ENCODE data around the gene FBXO9.

- no peak for TF ChIP-seq BRCA1 (IDR thresholded peaks at IDR 0.05; ENCODE audit: low read depth, low read length)
- TF ChIP-seq EGR1 (IDR thresholded peaks at IDR 0.05; ENCODE audit: borderline replicate concordance, low read depth, low read length): no peak
Observed at GRCh38 chr6:53044071-53044470, 21.1 kb upstream of the FBXO9 start.
